HepG2 (cell line): Measurements from ENCODE around the gene KPNB1. TPM values are rescaled to one million over a fixed set of nuclear protein-coding genes. Genes with fewer than 3 reads are reported as not detected.
A peak's percentile ranks its signal among the peaks of the same experiment; 100 is the strongest.

Source experiments
- BCL6 ChIP-seq: IDR thresholded peaks from 2 replicates; pipeline ENCODE4 v1.6.1; 2016; ENCODE audit warnings: missing genetic modification reagents, missing compliant biosample characterization
- BRCA1 ChIP-seq: sonication (generic); formaldehyde crosslinking; IDR thresholded peaks from 2 replicates; pipeline ENCODE4 v1.4.0; 2020; ENCODE audit warnings: missing genetic modification reagents
- CREM ChIP-seq, 2 experiments: sonication (generic) in 1 of 2; formaldehyde crosslinking in 1 of 2; IDR thresholded peaks; 2 replicates each; pipeline versions ENCODE4 v1.4.0 to v1.6.1; 2016 to 2020; ENCODE audit warnings: antibody characterized with exemption in 1 of 2, mild to moderate bottlenecking in 1 of 2, missing genetic modification reagents in 1 of 2
- EP300 ChIP-seq, 3 experiments: sonication (generic) in 1 of 3; formaldehyde crosslinking in 1 of 3; IDR thresholded peaks; 2 replicates each; pipeline versions ENCODE4 v1.5.1 to v1.6.1; 2011 to 2020; ENCODE audit warnings: low read depth in 2 of 3, low read length in 2 of 3, borderline replicate concordance in 1 of 3, improper control_type of control experiment in 1 of 3, mild to moderate bottlenecking in 1 of 3, missing genetic modification reagents in 1 of 3, moderate library complexity in 1 of 3
- FOXA1 ChIP-seq, 2 experiments: fragments of 450-650 bp in 1 of 2; sonication (generic) in 1 of 2; formaldehyde crosslinking in 1 of 2; IDR thresholded peaks; 2 replicates each; pipeline versions ENCODE4 v1.4.0 to v1.6.1; 2016 to 2020; ENCODE audit warnings: missing genetic modification reagents in 1 of 2
- GATAD2A ChIP-seq: IDR thresholded peaks from 2 replicates; pipeline ENCODE4 v1.6.1; 2016
- HNF1B ChIP-seq: sonication (generic); formaldehyde crosslinking; IDR thresholded peaks from 2 replicates; pipeline ENCODE4 v1.5.1; 2020; ENCODE audit warnings: mild to moderate bottlenecking, moderate library complexity, missing genetic modification reagents
- HOXA3 ChIP-seq: sonication (generic); formaldehyde crosslinking; IDR thresholded peaks from 2 replicates; pipeline ENCODE4 v1.5.0; 2020; ENCODE audit warnings: missing genetic modification reagents
- NKX3-1 ChIP-seq: sonication (generic); formaldehyde crosslinking; IDR thresholded peaks from 2 replicates; pipeline ENCODE4 v1.5.0; 2020; ENCODE audit warnings: missing genetic modification reagents
- SAP130 ChIP-seq: IDR thresholded peaks from 2 replicates; pipeline ENCODE4 v1.6.1; 2016; ENCODE audit warnings: low read depth
- SMARCC2 ChIP-seq: fragments of 450-650 bp; IDR thresholded peaks from 2 replicates; pipeline ENCODE4 v1.6.1; 2017; ENCODE audit warnings: antibody characterized with exemption, mild to moderate bottlenecking
- TAF15 ChIP-seq: fragments of 200-400 bp; formaldehyde crosslinking; IDR thresholded peaks from one replicate; pipeline ENCODE4 v1.6.1; 2018; ENCODE audit warnings: mild to moderate bottlenecking, low read depth, low read length; ENCODE audit not compliant: poor library complexity, severe bottlenecking
- ZBTB20 ChIP-seq: sonication (generic); formaldehyde crosslinking; IDR thresholded peaks from 2 replicates; pipeline ENCODE4 v1.8.1; 2023; ENCODE audit warnings: missing genetic modification reagents, low read depth, mild to moderate bottlenecking, borderline replicate concordance
- ZNF331 ChIP-seq: sonication (generic); formaldehyde crosslinking; IDR thresholded peaks from 2 replicates; pipeline ENCODE4 v1.4.0; 2020; ENCODE audit warnings: missing genetic modification reagents
- ZNF766 ChIP-seq: sonication (generic); formaldehyde crosslinking; IDR thresholded peaks from 2 replicates; pipeline ENCODE4 v1.5.0; 2020; ENCODE audit warnings: missing genetic modification reagents, borderline replicate concordance
- polyA plus RNA-seq, 8 experiments: library from polyadenylated mRNA; depleted of rRNA in 3 of 8; stranded (reverse) in 7 of 8; unstranded in 1 of 8; fragments of >200 nt; fragmentation: Illumina TruSeq in 4 of 8; extraction: Trizol in 4 of 8; gene quantifications; 2 replicates each; pipeline versions ENCODE4 v1.2.1 to v1.2.3, GENCODE V29; 2011 to 2016; ENCODE audit warnings: low read depth in 4 of 8, missing spikeins in 1 of 8, mixed read lengths in 1 of 8; ENCODE audit not compliant: insufficient read depth in 1 of 8
- total RNA-seq, 5 experiments: library from RNA; depleted of rRNA; stranded (reverse); fragments of >200 nt; fragmentation: Illumina TruSeq; extraction: Trizol; gene quantifications; 2 replicates each; pipeline ENCODE4 v1.2.3, GENCODE V29; 2016; ENCODE audit warnings: low read depth in 1 of 5
- TF ChIP-seq, protein P1 (sequence below): sonication (generic); formaldehyde crosslinking; conservative IDR thresholded peaks from 2 replicates; pipeline ENCODE4 v1.8.0; 2022; ENCODE audit warnings: missing genetic modification reagents
- TF ChIP-seq, protein P2 (sequence below): IDR thresholded peaks from 2 replicates; pipeline ENCODE4 v1.6.1; 2012; ENCODE audit warnings: low read depth, low read length, improper control_type of control experiment
- TF ChIP-seq, protein P3 (sequence below): IDR thresholded peaks from 2 replicates; pipeline ENCODE4 v1.6.1; 2016; ENCODE audit warnings: low read depth, control low read depth
- TF ChIP-seq, protein P4 (sequence below): sonication (generic); IDR thresholded peaks from 2 replicates; pipeline ENCODE4 v1.6.1; 2016; ENCODE audit warnings: low read depth, borderline replicate concordance

Gene KPNB1
- total and polyA plus RNA-seq, 2 of the 13 experiments (the other 11 are each of a cell fraction or from before 2014, with no cell fraction given): 164 to 424 TPM

DNA sequence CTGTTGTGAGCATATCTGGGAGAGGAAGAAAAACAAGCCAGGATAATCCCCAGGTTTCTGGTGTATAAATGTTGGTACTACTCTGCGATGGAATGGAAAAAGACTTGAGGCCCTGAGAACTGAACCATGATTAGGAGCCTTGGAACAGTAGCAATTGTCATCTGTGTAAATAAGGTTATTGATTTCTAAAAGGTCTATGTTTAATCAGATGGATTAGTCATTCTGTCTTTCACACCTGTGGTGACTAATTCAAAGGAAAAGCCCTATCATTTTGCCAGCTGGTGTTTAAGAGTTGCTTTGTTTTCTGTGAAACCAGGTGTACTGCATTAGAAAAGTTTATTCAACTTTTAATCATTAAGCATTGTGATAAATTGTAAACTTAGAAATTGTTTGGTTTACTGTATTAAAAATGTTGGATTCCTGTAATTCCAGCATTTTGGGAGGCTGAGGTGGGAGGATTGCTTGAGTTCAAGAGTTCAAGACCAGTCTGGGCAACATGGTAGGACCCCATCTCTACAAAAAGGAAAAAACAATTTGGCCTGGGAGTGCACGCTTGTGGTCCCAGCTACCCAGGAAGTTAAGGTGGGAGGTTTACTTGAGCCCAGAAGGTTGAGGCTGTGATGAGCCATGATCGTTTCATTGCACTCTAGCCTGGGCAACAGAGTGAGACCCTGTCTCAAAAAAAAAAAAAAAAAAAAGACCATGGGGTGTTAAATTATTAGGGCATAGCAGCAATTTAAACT, 29.0 kb upstream of the KPNB1 start (continued):
- TF ChIP-seq FOXA1 (IDR thresholded peaks at IDR 0.05) (peak; percentile 62), FOXA1 (CRISPR knock-in tag; IDR thresholded peaks at IDR 0.05) (0 out of 2 replicates have a peak, but pooled peaks have one; percentile 45), BRCA1 (CRISPR knock-in tag) (no peak), TAF15 (no peak), NKX3-1 (CRISPR knock-in tag) (0 out of 2 replicates have a peak, but pooled peaks have one; percentile 41), ZBTB20 (CRISPR knock-in tag) (no peak), BCL6 (CRISPR knock-in tag) (0 out of 2 replicates have a peak, but pooled peaks have one; percentile 13), CREM (IDR thresholded peaks at IDR 0.05) (peak; percentile 25; the same call in 1 of the 2 replicates), CREM (CRISPR knock-in tag; IDR thresholded peaks at IDR 0.05) (no peak), ZNF331 (CRISPR knock-in tag) (no peak), ZNF766 (CRISPR knock-in tag) (no peak), GATAD2A (CRISPR knock-in tag) (peak; percentile 44; the same call in 1 of the 2 replicates), SMARCC2 (0 out of 2 replicates have a peak, but pooled peaks have one; percentile 65), HOXA3 (CRISPR knock-in tag) (no peak), EP300 (IDR thresholded peaks at IDR 0.05; ENCODE audit: low read depth in 2 of 2, low read length in 2 of 2) (peak in 1 of 2 experiments; percentile 39; a peak in 1 of 4 replicates), EP300 (CRISPR knock-in tag; IDR thresholded peaks at IDR 0.05; ENCODE audit: borderline replicate concordance) (no peak), HNF1B (CRISPR knock-in tag) (no peak), SAP130 (CRISPR knock-in tag) (no peak)
- TF ChIP-seq, protein P1, sequence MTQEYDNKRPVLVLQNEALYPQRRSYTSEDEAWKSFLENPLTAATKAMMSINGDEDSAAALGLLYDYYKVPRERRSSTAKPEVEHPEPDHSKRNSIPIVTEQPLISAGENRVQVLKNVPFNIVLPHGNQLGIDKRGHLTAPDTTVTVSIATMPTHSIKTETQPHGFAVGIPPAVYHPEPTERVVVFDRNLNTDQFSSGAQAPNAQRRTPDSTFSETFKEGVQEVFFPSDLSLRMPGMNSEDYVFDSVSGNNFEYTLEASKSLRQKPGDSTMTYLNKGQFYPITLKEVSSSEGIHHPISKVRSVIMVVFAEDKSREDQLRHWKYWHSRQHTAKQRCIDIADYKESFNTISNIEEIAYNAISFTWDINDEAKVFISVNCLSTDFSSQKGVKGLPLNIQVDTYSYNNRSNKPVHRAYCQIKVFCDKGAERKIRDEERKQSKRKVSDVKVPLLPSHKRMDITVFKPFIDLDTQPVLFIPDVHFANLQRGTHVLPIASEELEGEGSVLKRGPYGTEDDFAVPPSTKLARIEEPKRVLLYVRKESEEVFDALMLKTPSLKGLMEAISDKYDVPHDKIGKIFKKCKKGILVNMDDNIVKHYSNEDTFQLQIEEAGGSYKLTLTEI (CRISPR knock-in tag): no peak
- TF ChIP-seq, protein P2, sequence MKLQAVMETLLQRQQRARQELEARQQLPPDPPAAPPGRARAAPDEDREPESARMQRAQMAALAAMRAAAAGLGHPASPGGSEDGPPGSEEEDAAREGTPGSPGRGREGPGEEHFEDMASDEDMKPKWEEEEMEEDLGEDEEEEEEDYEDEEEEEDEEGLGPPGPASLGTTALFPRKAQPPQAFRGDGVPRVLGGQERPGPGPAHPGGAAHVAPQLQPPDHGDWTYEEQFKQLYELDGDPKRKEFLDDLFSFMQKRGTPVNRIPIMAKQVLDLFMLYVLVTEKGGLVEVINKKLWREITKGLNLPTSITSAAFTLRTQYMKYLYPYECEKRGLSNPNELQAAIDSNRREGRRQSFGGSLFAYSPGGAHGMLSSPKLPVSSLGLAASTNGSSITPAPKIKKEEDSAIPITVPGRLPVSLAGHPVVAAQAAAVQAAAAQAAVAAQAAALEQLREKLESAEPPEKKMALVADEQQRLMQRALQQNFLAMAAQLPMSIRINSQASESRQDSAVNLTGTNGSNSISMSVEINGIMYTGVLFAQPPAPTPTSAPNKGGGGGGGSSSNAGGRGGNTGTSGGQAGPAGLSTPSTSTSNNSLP: peak; percentile 88
- TF ChIP-seq, protein P3, sequence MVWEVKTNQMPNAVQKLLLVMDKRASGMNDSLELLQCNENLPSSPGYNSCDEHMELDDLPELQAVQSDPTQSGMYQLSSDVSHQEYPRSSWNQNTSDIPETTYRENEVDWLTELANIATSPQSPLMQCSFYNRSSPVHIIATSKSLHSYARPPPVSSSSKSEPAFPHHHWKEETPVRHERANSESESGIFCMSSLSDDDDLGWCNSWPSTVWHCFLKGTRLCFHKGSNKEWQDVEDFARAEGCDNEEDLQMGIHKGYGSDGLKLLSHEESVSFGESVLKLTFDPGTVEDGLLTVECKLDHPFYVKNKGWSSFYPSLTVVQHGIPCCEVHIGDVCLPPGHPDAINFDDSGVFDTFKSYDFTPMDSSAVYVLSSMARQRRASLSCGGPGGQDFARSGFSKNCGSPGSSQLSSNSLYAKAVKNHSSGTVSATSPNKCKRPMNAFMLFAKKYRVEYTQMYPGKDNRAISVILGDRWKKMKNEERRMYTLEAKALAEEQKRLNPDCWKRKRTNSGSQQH (CRISPR knock-in tag): no peak
- TF ChIP-seq, protein P4, sequence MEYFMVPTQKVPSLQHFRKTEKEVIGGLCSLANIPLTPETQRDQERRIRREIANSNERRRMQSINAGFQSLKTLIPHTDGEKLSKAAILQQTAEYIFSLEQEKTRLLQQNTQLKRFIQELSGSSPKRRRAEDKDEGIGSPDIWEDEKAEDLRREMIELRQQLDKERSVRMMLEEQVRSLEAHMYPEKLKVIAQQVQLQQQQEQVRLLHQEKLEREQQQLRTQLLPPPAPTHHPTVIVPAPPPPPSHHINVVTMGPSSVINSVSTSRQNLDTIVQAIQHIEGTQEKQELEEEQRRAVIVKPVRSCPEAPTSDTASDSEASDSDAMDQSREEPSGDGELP: peak; percentile 88; the same call in 1 of the 2 replicates
